ENCODE data around the gene MUSTN1. TPM values are rescaled to one million over a fixed set of nuclear protein-coding genes. Genes with fewer than 3 reads are reported as not detected.

The MUSTN1 gene
- total RNA-seq, 1 donor from 2014 or later = 6.9 TPM

DNA sequence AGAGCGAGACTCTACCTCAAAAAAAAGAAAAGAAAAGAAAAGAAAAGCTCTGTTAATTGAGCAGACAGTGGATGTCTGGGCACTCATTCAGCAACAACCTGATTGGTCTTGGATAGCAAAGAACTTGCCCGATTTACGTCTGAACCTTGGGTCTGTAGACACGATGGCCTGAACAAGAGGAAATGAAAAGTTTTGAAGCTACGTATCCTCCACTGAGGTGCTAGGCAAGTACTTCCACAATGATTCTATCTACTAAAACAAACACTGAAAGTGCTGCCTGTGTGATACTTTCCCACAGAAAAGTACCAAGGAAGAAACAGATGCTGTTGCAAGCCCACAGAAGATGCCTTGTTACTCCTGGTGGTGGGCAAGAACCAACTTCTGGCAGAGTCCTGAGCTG is 21.8 kb upstream of the MUSTN1 start:
- H3K9me3 Mint-ChIP-seq (ENCODE audit: low read depth) = no peaks in the 10 kb centered on the region
- H3K27ac Mint-ChIP-seq (ENCODE audit: unreplicated experiment) = no peak overlapping the region
- H3K4me3 Mint-ChIP-seq (ENCODE audit: unreplicated experiment) = no peak overlapping the region
- H3K36me3 Mint-ChIP-seq (ENCODE audit: low read depth) = peaks cover 5% of the 10 kb centered on the region
- TF ChIP-seq, protein P1, sequence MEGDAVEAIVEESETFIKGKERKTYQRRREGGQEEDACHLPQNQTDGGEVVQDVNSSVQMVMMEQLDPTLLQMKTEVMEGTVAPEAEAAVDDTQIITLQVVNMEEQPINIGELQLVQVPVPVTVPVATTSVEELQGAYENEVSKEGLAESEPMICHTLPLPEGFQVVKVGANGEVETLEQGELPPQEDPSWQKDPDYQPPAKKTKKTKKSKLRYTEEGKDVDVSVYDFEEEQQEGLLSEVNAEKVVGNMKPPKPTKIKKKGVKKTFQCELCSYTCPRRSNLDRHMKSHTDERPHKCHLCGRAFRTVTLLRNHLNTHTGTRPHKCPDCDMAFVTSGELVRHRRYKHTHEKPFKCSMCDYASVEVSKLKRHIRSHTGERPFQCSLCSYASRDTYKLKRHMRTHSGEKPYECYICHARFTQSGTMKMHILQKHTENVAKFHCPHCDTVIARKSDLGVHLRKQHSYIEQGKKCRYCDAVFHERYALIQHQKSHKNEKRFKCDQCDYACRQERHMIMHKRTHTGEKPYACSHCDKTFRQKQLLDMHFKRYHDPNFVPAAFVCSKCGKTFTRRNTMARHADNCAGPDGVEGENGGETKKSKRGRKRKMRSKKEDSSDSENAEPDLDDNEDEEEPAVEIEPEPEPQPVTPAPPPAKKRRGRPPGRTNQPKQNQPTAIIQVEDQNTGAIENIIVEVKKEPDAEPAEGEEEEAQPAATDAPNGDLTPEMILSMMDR (IDR thresholded peaks at IDR 0.05) = no peak
- H3K4me1 Mint-ChIP-seq (ENCODE audit: low read depth) = no peaks in the 10 kb centered on the region
- no peaks in the 10 kb centered on the region for H3K27me3 Mint-ChIP-seq (ENCODE audit: low read depth)
- DNase-seq (ENCODE audit: low spot score) = no peak

DNA sequence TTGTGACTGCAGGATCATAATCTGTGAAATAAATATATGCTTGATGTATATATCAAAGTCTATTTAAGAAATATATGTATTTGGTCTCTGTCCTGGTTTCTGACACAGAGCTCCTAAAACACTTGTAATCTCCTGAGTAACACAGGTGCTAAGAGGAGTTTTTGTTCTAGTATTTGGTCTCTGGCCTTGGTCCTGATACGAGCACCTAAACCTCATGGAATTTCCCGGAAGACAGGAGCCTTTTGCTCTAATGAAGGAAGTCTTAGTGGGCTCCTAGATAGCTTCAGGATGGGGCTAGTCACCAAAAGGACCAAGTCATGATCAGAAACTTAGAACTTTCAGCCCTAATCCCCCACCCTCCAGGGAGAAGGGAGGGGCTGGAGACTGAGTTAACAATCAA is 19.2 kb upstream of the MUSTN1 start:
- Mint-ChIP-seq H3K27me3 (ENCODE audit: low read depth) (no peaks in the 10 kb centered on the region), H3K9me3 (ENCODE audit: low read depth) (no peaks in the 10 kb centered on the region), H3K36me3 (ENCODE audit: low read depth) (peaks cover 5% of the 10 kb centered on the region), H3K4me1 (ENCODE audit: low read depth) (no peaks in the 10 kb centered on the region), H3K27ac (ENCODE audit: unreplicated experiment) (no peak overlapping the region), H3K4me3 (ENCODE audit: unreplicated experiment) (no peak overlapping the region)
- TF ChIP-seq, protein P1 (IDR thresholded peaks at IDR 0.05) = no peak
- no peak for DNase-seq (ENCODE audit: low spot score)

DNA sequence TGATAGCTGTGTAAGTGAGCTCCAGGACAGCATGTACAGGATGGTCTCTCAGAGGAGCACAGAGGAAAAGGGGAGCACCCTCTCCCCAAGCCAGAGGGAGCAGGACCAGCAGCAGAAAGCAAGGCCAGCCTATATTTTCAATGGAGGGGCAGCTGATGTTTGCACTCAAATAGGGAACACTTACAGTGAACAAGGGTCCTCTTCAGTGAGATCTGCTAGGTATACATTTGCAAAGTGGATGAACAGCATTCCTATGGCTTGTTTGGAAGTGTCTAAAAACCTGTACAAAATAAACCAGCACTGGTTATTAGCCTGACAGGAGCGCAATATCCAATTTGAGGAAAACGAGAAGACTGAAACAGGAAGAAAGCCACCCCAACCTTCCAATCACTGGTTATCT is 17.6 kb upstream of the MUSTN1 start:
- no peak overlapping the region for H3K4me3 Mint-ChIP-seq (ENCODE audit: unreplicated experiment)
- H3K36me3 Mint-ChIP-seq (ENCODE audit: low read depth) = peaks cover 8% of the 10 kb centered on the region
- H3K9me3 Mint-ChIP-seq (ENCODE audit: low read depth) = no peaks in the 10 kb centered on the region
- no peaks in the 10 kb centered on the region for H3K27me3 Mint-ChIP-seq (ENCODE audit: low read depth)
- TF ChIP-seq, protein P1 (IDR thresholded peaks at IDR 0.05) = no peak
- peaks cover 6% of the 10 kb centered on the region for H3K4me1 Mint-ChIP-seq (ENCODE audit: low read depth)
- DNase-seq (ENCODE audit: low spot score) = no peak
- no peak overlapping the region for H3K27ac Mint-ChIP-seq (ENCODE audit: unreplicated experiment)

DNA sequence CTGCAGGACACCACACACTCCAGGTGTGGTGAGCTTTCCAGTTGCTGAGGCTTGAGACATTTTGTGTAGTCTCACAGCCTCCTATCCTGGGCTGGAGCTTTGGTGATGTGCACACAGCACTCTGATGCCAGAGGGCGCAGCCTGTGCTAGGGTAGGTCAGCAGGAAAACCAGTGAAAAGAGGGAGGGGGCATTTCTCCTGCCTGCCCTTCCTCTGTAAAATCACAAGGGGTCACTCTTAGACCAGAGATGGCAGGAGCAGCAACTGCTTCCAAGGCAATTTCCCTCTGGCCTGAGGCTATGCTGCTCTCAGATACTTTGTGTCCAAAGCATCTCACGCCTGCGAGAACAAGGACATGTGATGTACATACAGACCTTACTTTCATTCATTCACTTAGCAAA is 16.5 kb upstream of the MUSTN1 start:
- TF ChIP-seq, protein P1 (IDR thresholded peaks at IDR 0.05) = peak; percentile 77
- no peak for DNase-seq (ENCODE audit: low spot score)
- Mint-ChIP-seq H3K9me3 (ENCODE audit: low read depth) (no peaks in the 10 kb centered on the region), H3K4me1 (ENCODE audit: low read depth) (peaks cover 11% of the 10 kb centered on the region), H3K27ac (ENCODE audit: unreplicated experiment) (no peak overlapping the region), H3K27me3 (ENCODE audit: low read depth) (no peaks in the 10 kb centered on the region), H3K4me3 (ENCODE audit: unreplicated experiment) (no peak overlapping the region), H3K36me3 (ENCODE audit: low read depth) (peaks cover 8% of the 10 kb centered on the region)

DNA sequence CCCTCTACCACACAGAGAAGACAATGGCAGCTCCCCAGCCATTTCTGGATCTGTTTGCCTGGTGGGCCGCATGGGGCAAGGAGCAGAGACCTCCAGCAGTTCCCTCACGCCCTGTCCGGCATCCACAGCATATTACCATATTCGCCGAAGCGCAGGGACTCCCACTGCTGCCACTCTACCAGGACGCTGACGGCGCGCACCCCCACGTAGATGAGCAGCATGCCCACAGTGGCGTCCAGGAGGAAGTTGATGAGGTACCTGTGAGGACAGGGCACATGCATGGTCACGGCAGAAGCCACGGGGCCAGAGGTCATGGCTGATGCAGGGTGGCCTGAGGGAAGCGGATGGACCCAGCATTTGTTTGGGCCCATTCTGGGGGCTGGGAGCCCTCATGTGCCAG is 14.8 kb upstream of the MUSTN1 start:
- Mint-ChIP-seq H3K4me1 (ENCODE audit: low read depth) (peaks cover 28% of the 10 kb centered on the region), H3K27me3 (ENCODE audit: low read depth) (no peaks in the 10 kb centered on the region), H3K27ac (ENCODE audit: unreplicated experiment) (no peak overlapping the region), H3K36me3 (ENCODE audit: low read depth) (peaks cover 3% of the 10 kb centered on the region), H3K4me3 (ENCODE audit: unreplicated experiment) (no peak overlapping the region), H3K9me3 (ENCODE audit: low read depth) (no peaks in the 10 kb centered on the region)
- no peak for DNase-seq (ENCODE audit: low spot score)
- TF ChIP-seq, protein P1 (IDR thresholded peaks at IDR 0.05) = no peak
